Measurements from ENCODE around the gene CDKN2B-AS1.
"Not testable (repeated sequence)": the region's sequence is repeated elsewhere in the genome, so short reads cannot be mapped to it uniquely, and the experiment has no call there.

CDKN2B-AS1 gene

DNA sequence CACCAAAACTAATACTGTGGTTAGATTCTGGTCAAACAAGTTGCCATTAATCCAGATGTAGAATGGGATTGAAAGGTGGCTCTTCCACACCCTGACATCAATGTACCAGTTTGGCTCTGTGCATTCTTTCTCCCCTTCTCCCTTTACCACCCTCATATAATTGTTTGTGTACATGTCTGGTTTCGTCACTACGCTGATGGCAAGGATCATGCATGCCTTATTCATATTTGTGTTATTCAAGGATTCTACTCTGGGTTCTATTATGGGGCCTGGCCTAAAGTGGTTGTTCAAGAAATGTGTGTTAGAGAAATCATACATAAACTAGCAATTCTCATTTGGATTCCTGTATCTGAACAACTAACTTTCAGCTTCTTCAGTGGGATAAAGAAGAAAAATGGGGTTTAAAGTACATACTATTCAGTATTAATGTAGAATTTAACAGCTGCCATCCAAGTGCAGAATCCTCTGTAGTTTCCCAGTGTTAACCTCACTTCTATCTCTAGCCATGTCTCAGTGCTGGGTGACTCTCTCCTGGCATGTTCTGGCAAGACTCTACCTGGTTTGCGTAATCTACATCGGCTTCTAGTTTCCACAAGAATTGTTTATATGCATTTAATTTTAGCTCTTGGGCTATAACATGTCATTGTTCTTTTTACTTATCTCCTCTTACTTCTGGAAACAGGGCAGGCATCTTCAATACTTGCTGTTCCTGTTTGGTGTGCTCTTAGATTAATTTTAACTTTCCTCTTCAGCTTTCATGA, 42.5 kb downstream of the CDKN2B-AS1 start:
- intact Hi-C loops (cut with DNase I): loop anchor here (10.0 kb wide), 1 partner anchor 222 kb away; no protein-coding TSS in a partner anchor
- no peak for DNase-seq

GRCh38 chr9:22037954-22038690, 43.5 kb downstream of the CDKN2B-AS1 start:
- intact Hi-C loops (cut with DNase I): loop anchor here (10.0 kb wide), 1 partner anchor 223 kb away; no protein-coding TSS in a partner anchor
- no peak for DNase-seq

GRCh38 chr9:22039258-22039657, 44.7 kb downstream of the CDKN2B-AS1 start:
- intact Hi-C loops (cut with DNase I): loop anchor here (10.0 kb wide), 1 partner anchor 224 kb away; no protein-coding TSS in a partner anchor
- DNase-seq: no peak

GRCh38 chr9:22040760-22041159, 46.2 kb downstream of the CDKN2B-AS1 start:
- intact Hi-C loops (cut with DNase I): no loop called here
- DNase-seq: no peak

DNA sequence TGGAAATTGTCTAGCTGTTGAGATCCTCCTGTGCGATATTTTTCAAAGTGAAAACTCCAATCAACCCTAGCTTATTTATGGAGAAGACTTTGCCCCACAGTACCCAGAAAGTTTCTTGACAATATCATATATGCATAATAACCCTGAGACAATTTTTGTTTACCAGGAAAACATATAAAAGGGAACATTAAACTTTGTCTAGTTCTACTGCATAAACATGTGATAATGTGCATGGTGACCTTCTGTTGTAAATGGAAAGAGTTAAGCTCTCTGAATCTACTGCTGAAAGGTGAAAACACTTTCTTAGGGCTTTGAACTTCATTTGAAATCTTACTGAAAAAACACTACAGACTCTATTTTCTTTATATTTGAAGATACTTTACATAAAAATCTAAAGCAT, 46.8 kb downstream of the CDKN2B-AS1 start:
- DNase-seq: no peak
- intact Hi-C loops (cut with DNase I): no loop called here

DNA sequence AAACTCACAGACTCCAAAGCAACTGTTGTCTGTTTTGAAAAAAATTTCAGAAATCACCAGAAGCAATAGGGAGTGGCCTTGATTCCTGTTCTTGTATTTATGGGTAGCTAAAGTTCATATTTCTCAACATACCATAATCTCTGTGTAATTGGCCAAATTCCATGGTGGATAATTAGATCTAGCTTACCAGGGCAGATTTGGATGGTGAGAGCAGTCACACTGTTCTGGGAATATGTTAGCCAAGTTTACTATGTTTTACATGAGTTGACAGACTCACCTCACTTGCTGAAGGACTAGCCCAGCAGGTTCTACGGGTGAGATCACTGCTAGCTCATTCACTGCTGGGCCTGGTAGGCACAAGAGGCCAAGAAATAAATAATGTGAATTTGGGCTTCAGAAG, 47.2 kb downstream of the CDKN2B-AS1 start:
- no peak for DNase-seq
- intact Hi-C loops (cut with DNase I): no loop called here

DNA sequence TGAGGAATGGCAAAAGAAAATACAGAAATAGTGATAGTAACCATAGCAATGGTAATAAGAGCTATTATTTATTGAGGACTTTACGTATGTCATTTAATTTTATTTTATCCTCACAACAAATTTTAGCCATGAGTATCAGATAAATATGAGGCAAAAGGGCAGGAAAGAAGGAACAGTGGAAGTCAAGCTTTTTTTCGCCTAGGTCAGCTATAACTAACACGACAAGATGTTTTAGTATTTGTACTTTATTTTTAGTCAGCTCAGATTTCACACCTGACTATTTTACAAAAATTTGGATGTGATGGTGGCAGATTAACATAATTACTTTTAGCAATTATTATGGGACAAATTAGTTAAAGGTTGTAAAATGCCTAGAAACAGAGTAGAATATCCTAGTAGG, 49.3 kb downstream of the CDKN2B-AS1 start:
- intact Hi-C loops (cut with DNase I): no loop called here
- DNase-seq: no peak

DNA sequence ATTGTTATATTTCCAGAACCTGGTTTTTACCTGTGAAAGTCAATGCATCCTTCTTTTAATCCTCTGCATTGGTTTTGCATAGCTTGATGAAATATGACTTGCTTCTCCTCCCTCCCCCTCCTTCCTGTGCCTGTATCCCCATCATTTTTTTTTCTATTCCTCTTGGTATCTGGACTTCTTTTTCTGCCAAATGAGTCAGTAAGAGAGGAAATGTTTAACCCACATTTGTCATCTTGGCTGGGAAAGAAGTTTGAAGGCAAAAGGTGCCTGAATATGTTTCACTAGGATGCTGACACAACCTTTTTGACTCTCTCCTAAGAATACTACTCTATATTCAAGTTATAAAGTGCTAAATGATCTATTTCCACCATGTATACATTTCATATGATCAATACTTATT, 50.0 kb downstream of the CDKN2B-AS1 start:
- intact Hi-C loops (cut with DNase I): no loop called here
- no peak for DNase-seq

- no peak for DNase-seq
- intact Hi-C loops (cut with DNase I): no loop called here
Measured at GRCh38 chr9:22045423-22045822, 50.8 kb downstream of the CDKN2B-AS1 start.

DNA sequence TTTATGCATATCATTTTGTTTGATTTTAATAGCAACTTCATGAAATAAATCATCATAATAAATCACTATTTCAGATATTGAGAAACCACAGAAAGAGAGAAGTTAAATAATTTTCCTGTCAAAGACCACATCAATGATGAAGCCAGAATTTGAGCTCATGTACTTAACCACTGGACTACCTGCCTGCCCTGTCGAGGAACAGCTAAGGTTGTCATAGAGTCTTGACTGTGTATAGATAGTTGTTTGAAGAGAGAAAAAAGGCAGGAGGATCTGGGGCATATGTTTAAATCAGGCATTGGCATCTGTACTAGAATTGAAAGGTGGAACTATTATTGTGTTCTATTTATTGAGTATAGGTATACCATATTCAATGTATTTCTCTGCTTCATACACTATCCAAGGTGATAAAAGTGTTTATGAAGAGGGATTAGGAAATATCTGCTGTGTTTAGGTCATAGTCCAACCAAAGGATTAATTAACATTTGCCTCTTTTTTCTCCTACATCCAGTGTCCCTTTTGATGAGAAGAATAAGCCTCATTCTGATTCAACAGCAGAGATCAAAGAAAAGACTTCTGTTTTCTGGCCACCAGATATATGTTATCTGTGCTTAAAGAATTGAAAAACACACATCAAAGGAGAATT, 51.8 kb downstream of the CDKN2B-AS1 start:
- DNase-seq: no peak
- intact Hi-C loops (cut with DNase I): no loop called here

- intact Hi-C loops (cut with DNase I): no loop called here
- DNase-seq: no peak
Measured at GRCh38 chr9:22047596-22047995, 53.0 kb downstream of the CDKN2B-AS1 start.

DNA sequence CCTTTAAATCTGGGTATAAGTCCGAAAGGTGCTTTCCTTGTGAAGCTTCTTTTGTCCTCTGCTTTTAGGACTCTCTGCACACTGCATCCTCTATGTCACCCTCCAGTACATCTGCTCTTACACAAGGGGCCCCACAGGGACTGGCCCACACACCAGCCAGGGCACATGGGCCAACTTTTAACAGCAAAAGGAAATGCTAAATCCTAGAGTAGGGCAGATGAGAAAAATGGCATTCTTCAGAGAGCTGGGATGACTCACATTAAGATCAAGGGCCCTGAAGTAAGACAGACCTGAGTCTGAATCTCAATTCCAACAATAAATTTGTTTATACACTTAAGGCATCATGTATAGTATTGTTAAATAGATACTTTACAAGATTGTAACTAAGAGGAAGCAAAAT, 54.8 kb downstream of the CDKN2B-AS1 start:
- no peak for DNase-seq
- intact Hi-C loops (cut with DNase I): no loop called here

DNA sequence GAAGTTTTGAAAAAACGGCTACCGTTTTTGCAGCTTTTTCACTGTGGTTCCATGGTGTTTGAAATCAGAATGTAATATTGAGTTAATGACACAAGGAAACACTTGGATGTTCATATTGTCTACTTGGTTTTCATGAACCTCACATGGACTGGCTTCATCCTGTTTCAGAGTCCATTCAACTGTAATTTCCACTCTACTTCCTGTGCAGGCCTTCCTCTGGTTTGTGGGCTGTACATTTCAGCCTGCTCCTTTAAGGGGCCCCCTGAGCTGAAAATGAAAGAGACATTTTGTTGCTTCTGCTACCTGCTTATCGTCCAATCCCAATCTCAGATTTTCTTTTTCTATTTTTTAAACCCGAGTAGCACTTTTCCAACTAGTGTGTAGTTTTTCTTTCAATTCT, 56.3 kb downstream of the CDKN2B-AS1 start:
- intact Hi-C loops (cut with DNase I): no loop called here
- DNase-seq: no peak

- intact Hi-C loops (cut with DNase I): no loop called here
- DNase-seq: peak in 18 of 42 donors; percentile 5 to 78 (median 22)
Measured at GRCh38 chr9:22052376-22052945, 57.9 kb downstream of the CDKN2B-AS1 start.

GRCh38 chr9:22053178-22053577, 58.6 kb downstream of the CDKN2B-AS1 start:
- intact Hi-C loops (cut with DNase I): no loop called here

GRCh38 chr9:22054076-22054475, 59.5 kb downstream of the CDKN2B-AS1 start:
- intact Hi-C loops (cut with DNase I): no loop called here
- DNase-seq: no peak

More at GRCh38 chr9:22053178-22053577, 58.6 kb downstream of the CDKN2B-AS1 start:
- DNase-seq: no peak

DNA sequence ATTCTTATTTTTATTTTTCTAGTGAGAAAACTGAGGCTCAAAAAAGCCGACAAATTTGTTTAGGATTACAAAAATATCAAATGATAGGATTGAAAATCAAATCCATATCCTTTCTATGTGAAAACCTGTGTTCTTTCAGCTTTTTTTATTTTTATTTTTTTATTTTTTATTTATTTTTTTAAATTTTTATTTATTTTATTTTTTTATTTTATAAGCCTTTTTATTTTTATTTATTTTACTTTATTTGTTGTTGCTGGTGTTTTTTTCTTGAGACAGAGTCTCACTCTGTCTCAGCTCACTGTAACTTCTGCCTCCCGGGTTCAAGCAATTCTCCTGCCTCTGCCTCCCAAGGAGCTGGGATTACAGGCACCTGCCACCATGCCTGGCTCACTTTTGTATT, 59.9 kb downstream of the CDKN2B-AS1 start:
- intact Hi-C loops (cut with DNase I): no loop called here

GRCh38 chr9:22055090-22055489, 60.5 kb downstream of the CDKN2B-AS1 start:
- intact Hi-C loops (cut with DNase I): no loop called here
- no peak for DNase-seq

More for the DNA sequence above, 59.9 kb downstream of the CDKN2B-AS1 start:
- no peak for DNase-seq

- intact Hi-C loops (cut with DNase I): no loop called here
- DNase-seq: no peak
Measured at GRCh38 chr9:22056402-22056801, 61.8 kb downstream of the CDKN2B-AS1 start.

DNA sequence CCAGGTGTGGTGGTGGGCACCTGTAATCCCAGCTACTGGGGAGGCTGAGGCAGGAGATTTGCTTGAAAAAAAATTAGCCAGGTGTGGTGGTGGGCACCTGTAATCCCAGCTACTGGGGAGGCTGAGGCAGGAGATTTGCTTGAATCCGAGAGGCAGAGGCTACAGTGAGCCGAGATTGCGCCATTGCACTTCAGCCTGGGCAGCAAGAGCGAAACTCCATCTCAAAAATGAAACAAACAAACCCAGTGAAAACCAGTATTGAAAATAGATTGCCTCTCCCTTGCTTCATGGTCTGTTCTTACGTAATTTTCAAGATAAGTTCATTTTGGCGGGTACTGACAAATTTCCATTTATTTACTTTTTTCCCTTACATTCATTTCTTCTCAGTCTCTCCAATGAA, 63.4 kb downstream of the CDKN2B-AS1 start:
- DNase-seq; intact Hi-C loops (cut with DNase I): not testable (repeated sequence)

All from head of caudate nucleus (tissue), 42 donors.